ENCODE measurements around the gene CHD6. TPM values are rescaled to one million over a fixed set of nuclear protein-coding genes. Genes with fewer than 3 reads are reported as not detected.

The CHD6 gene
- total RNA-seq, 5 donors from 2014 or later (not counting 1 experiment from before 2014, with no cell fraction given) = 68.4 to 105 (median 74.9) TPM

GRCh38 chr20:41627001-41627495 is 8.9 kb upstream of the CHD6 start:
- Mint-ChIP-seq H3K9me3 (no peaks in the 10 kb centered on the region), H3K27ac (no peak overlapping the region), H3K4me1 (peaks cover 0 to 2% (median 0%) of the 10 kb centered on the region in 3 donors), H3K27me3 (peaks cover 0 to 2% of the 10 kb centered on the region in 2 donors), H3K36me3 (no peaks in the 10 kb centered on the region), H3K4me3 (no peak overlapping the region)
- ATAC-seq (replicated peaks in 1 of 4) (no peak), DNase-seq (no peak)
- WGBS (ENCODE audit: insufficient coverage) = no CpG with 5 or more reads among the region's 1 CpG
- H3K9me3 ChIP-seq = no peaks in the 10 kb centered on the region
- CTCF ChIA-PET = no interaction called here
- H3K4me1 ChIP-seq (ENCODE audit: control insufficient read depth in 1 of 2, extremely low read depth in 1 of 2, insufficient read depth in 2 of 2, low read length in 2 of 2) = no peaks in the 10 kb centered on the region
- H3K4me3 ChIP-seq (ENCODE audit: control insufficient read depth in 1 of 2, extremely low read depth in 1 of 2, low read length in 1 of 2) = no peak overlapping the region
- H3K27me3 ChIP-seq (replicated peaks in 1 of 2; ENCODE audit: control insufficient read depth in 2 of 2, extremely low read depth in 1 of 2, insufficient read depth in 2 of 2, low read length in 1 of 2) = peaks cover 0 to 3% of the 10 kb centered on the region in 2 experiments
- POLR2A ChIA-PET = no interaction called here
- H3K36me3 ChIP-seq (ENCODE audit: control insufficient read depth in 2 of 2, extremely low read depth in 1 of 2, insufficient read depth in 1 of 2, low read length in 1 of 2) = no peaks in the 10 kb centered on the region
- no peak overlapping the region for H3K27ac ChIP-seq (ENCODE audit: low read length)

DNA sequence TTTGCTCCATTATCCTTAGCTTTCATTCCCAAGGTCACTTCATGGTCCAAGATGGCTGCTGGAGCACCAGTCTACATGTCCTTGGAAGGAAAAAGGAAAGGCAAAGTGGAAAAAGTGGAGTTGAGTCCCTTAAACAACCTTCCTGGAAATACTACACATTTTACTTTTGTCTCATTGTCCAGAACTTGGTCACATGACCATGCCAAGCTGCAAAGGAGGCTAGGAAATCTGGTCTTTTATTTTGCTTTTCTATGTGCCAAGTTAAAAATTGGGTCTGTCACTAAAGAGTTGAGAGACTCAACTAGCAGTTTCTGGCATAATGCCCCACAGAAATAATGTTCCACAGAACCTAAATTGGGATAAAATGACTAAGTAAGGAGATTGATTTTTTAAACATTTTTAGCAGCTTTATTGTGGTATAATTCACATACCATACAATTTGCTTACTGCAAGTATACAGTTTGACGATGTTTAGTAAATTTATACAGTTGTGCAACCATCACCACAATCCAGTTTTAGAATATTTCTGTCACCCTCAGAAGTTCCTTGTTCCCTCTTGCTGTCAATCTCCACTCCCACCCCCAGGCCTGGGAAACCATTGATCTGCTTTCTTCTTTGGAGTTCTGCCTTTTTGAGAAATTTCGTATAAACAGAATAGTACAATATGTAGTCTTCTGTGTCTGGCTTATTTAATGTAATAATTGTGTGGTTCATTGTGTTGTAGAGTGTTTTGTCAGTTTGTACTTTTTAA is 5.6 kb upstream of the CHD6 start:
- Histone ChIP-seq H3K27me3 (replicated peaks in 1 of 2; ENCODE audit: control insufficient read depth in 2 of 2, extremely low read depth in 1 of 2, insufficient read depth in 2 of 2, low read length in 1 of 2) (no peaks in the 10 kb centered on the region), H3K9me3 (no peaks in the 10 kb centered on the region), H3K27ac (ENCODE audit: low read length) (no peak overlapping the region), H3K36me3 (ENCODE audit: control insufficient read depth in 2 of 2, extremely low read depth in 1 of 2, insufficient read depth in 1 of 2, low read length in 1 of 2) (no peaks in the 10 kb centered on the region), H3K4me3 (ENCODE audit: control insufficient read depth in 1 of 2, extremely low read depth in 1 of 2, low read length in 1 of 2) (no peak overlapping the region), H3K4me1 (ENCODE audit: control insufficient read depth in 1 of 2, extremely low read depth in 1 of 2, insufficient read depth in 2 of 2, low read length in 2 of 2) (peaks cover 0 to 5% of the 10 kb centered on the region in 2 experiments)
- no peak overlapping the region for H3K4me3 Mint-ChIP-seq
- DNase-seq (no peak), ATAC-seq (replicated peaks in 1 of 4) (no peak)
- H3K27me3 Mint-ChIP-seq = peaks cover 0 to 2% of the 10 kb centered on the region in 2 donors
- peaks cover 8 to 11% (median 10%) of the 10 kb centered on the region in 3 donors for H3K4me1 Mint-ChIP-seq
- H3K36me3 Mint-ChIP-seq = no peaks in the 10 kb centered on the region
- no peak overlapping the region for H3K27ac Mint-ChIP-seq
- CTCF ChIA-PET = no interaction called here
- H3K9me3 Mint-ChIP-seq = no peaks in the 10 kb centered on the region
- WGBS (ENCODE audit: insufficient coverage) = no CpG with 5 or more reads among the region's 2 CpGs
- POLR2A ChIA-PET = no interaction called here

DNA sequence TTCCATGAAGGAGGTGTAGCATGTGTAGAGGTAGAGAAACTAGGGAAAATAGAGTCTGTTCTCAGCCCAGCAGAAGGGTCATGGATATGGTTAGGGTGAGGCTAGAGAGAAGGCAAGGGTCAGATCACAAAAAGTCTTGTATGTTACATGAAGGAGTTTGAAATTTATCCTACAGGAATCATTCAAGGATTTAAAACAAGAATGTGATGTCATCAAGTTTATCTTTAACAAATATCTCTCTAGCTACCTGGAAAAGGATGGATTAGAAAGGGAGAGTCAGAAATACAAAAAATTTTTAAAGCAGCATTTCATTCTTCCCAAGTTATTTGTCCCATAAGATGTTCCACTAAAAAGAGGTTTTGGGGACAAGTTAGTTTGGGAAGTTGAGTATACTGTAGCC is 4.4 kb upstream of the CHD6 start:
- DNase-seq = no peak
- H3K27me3 Mint-ChIP-seq = no peaks in the 10 kb centered on the region
- H3K27ac Mint-ChIP-seq = no peak overlapping the region
- H3K27ac ChIP-seq (ENCODE audit: low read length) = no peak overlapping the region
- ChIA-PET CTCF (no interaction called here), POLR2A (no interaction called here)
- H3K36me3 ChIP-seq (ENCODE audit: control insufficient read depth in 2 of 2, extremely low read depth in 1 of 2, insufficient read depth in 1 of 2, low read length in 1 of 2) = no peaks in the 10 kb centered on the region
- H3K4me1 ChIP-seq (ENCODE audit: control insufficient read depth in 1 of 2, extremely low read depth in 1 of 2, insufficient read depth in 2 of 2, low read length in 2 of 2) = peaks cover 0 to 7% of the 10 kb centered on the region in 2 experiments
- no peaks in the 10 kb centered on the region for H3K27me3 ChIP-seq (replicated peaks in 1 of 2; ENCODE audit: control insufficient read depth in 2 of 2, extremely low read depth in 1 of 2, insufficient read depth in 2 of 2, low read length in 1 of 2)
- no peaks in the 10 kb centered on the region for H3K9me3 Mint-ChIP-seq
- no peaks in the 10 kb centered on the region for H3K9me3 ChIP-seq
- H3K4me3 Mint-ChIP-seq = no peak overlapping the region
- ATAC-seq (replicated peaks in 1 of 4) = no peak
- H3K4me1 Mint-ChIP-seq = peaks cover 8 to 12% (median 10%) of the 10 kb centered on the region in 3 donors
- H3K4me3 ChIP-seq (ENCODE audit: control insufficient read depth in 1 of 2, extremely low read depth in 1 of 2, low read length in 1 of 2) = no peak overlapping the region
- no peaks in the 10 kb centered on the region for H3K36me3 Mint-ChIP-seq

DNA sequence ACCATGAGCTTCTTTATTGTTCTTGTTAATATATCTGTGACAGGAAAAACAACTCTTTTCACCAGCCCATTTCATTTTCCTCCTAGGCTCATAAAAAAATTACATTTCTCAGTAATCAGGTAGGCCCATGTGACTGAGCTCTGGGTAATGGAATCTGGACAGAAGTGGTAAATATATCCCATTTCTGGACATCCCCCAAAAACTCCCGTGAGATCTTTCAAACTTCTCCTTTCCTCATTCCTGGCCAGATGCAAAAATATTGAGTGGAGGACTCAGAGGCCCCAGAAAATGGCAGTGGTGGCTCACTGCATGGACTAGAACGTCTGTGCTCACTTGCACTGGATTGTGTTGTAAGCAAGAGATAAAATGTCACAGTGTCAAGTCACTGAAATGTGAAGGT is 3.8 kb upstream of the CHD6 start:
- WGBS (ENCODE audit: insufficient coverage) = 62% methylated on average over 1 of the region's 2 CpGs
- no peak overlapping the region for H3K4me3 Mint-ChIP-seq
- H3K27ac Mint-ChIP-seq = no peak overlapping the region
- H3K27me3 ChIP-seq (replicated peaks in 1 of 2; ENCODE audit: control insufficient read depth in 2 of 2, extremely low read depth in 1 of 2, insufficient read depth in 2 of 2, low read length in 1 of 2) = no peaks in the 10 kb centered on the region
- peaks cover 14 to 17% (median 15%) of the 10 kb centered on the region in 3 donors for H3K4me1 Mint-ChIP-seq
- H3K4me1 ChIP-seq (ENCODE audit: control insufficient read depth in 1 of 2, extremely low read depth in 1 of 2, insufficient read depth in 2 of 2, low read length in 2 of 2) = peaks cover 4 to 12% of the 10 kb centered on the region in 2 experiments
- ChIA-PET CTCF (no interaction called here), POLR2A (interaction anchor here in 1 of 2 donors (0.6 kb wide), 1 partner anchor 307 kb away, joined by 3 read pairs; no protein-coding TSS in a partner anchor)
- DNase-seq (no peak), ATAC-seq (replicated peaks in 1 of 4) (no peak)
- H3K9me3 ChIP-seq = no peaks in the 10 kb centered on the region
- no peak overlapping the region for H3K4me3 ChIP-seq (ENCODE audit: control insufficient read depth in 1 of 2, extremely low read depth in 1 of 2, low read length in 1 of 2)
- H3K36me3 ChIP-seq (ENCODE audit: control insufficient read depth in 2 of 2, extremely low read depth in 1 of 2, insufficient read depth in 1 of 2, low read length in 1 of 2) = no peaks in the 10 kb centered on the region
- H3K27ac ChIP-seq (ENCODE audit: low read length) = no peak overlapping the region
- H3K36me3 Mint-ChIP-seq = no peaks in the 10 kb centered on the region
- H3K9me3 Mint-ChIP-seq = no peaks in the 10 kb centered on the region
- no peaks in the 10 kb centered on the region for H3K27me3 Mint-ChIP-seq

DNA sequence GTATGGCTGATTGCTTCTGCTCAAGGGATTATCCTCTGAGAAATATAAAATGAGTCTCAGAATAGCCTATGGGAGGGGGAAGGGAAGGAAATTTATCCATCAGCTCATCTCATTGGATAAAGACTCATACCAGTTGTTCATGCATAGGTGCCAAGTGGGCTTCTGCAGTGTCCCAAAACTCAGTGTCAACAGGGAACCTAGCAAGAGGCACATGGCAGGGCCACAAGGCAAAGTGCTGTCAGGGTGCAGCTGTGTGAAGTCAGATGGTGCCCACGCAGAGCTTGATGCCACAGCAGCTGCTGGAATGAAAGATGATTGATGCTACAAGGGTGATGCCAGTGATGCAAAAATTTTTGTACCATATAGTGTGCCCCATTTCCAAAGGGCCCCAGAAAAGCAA is 3.2 kb upstream of the CHD6 start:
- H3K4me3 ChIP-seq (ENCODE audit: control insufficient read depth in 1 of 2, extremely low read depth in 1 of 2, low read length in 1 of 2) = no peak overlapping the region
- Mint-ChIP-seq H3K36me3 (no peaks in the 10 kb centered on the region), H3K27me3 (no peaks in the 10 kb centered on the region), H3K9me3 (no peaks in the 10 kb centered on the region), H3K4me3 (no peak overlapping the region), H3K4me1 (peaks cover 20 to 22% (median 20%) of the 10 kb centered on the region in 3 donors), H3K27ac (no peak overlapping the region)
- no peaks in the 10 kb centered on the region for H3K27me3 ChIP-seq (replicated peaks in 1 of 2; ENCODE audit: control insufficient read depth in 2 of 2, extremely low read depth in 1 of 2, insufficient read depth in 2 of 2, low read length in 1 of 2)
- whole genome bisulfite sequencing (ENCODE audit: insufficient coverage) = 88% methylated on average over 1 of the region's 1 CpG
- H3K36me3 ChIP-seq (ENCODE audit: control insufficient read depth in 2 of 2, extremely low read depth in 1 of 2, insufficient read depth in 1 of 2, low read length in 1 of 2) = no peaks in the 10 kb centered on the region
- ChIA-PET POLR2A (interaction anchor here in 1 of 2 donors (0.6 kb wide), 1 partner anchor 307 kb away, joined by 3 read pairs; no protein-coding TSS in a partner anchor), CTCF (no interaction called here)
- no peak for DNase-seq
- no peak for ATAC-seq (replicated peaks in 1 of 4)
- H3K4me1 ChIP-seq (ENCODE audit: control insufficient read depth in 1 of 2, extremely low read depth in 1 of 2, insufficient read depth in 2 of 2, low read length in 2 of 2) = peaks cover 9 to 17% of the 10 kb centered on the region in 2 experiments
- no peaks in the 10 kb centered on the region for H3K9me3 ChIP-seq
- H3K27ac ChIP-seq (ENCODE audit: low read length) = no peak overlapping the region

DNA sequence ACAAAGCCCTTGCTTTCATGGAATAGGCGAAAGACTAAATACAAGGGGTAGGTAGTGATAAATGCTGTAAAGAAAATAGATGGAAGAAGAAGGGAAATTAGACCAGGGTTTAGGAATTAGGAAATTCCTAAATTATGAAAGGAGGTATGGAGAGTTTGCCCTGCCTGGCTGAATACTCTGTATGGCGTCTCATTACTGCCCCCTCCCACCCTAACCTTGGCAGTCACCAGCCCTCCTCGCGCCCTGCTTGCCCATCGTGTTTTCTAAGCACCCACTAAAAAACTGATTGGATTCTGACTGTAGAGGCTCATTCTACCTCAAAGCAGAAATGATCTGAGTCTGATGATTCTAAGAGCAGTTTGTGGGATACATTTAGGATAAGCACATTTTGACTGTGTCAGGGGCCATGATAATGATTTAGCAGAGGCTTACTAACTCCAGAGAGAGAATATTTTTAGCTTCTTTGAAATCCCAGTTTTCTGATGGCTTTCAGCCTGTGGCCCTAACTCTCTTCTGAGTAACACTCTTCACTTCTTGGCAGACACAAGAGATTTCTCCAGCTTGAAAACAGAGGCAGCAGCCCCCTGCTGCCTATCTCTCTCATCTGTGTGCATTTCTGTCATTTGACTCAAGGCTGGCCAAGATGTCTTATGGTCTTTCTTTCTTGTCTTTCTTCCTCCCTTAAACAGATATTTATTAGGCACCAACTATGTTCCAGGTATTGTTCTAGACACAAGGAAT is 1.4 kb upstream of the CHD6 start:
- ATAC-seq (replicated peaks in 1 of 4) = no peak
- ChIA-PET CTCF (interaction anchor here in 1 of 2 donors (2.6 kb wide), 1 partner anchor 74 kb away, joined by 15 read pairs; no protein-coding TSS in a partner anchor), POLR2A (no interaction called here)
- Histone ChIP-seq H3K27me3 (replicated peaks in 1 of 2; ENCODE audit: control insufficient read depth in 2 of 2, extremely low read depth in 1 of 2, insufficient read depth in 2 of 2, low read length in 1 of 2) (no peaks in the 10 kb centered on the region), H3K4me1 (ENCODE audit: control insufficient read depth in 1 of 2, extremely low read depth in 1 of 2, insufficient read depth in 2 of 2, low read length in 2 of 2) (peaks cover 17 to 20% of the 10 kb centered on the region in 2 experiments), H3K27ac (ENCODE audit: low read length) (peak overlapping the region; percentile 26), H3K4me3 (ENCODE audit: control insufficient read depth in 1 of 2, extremely low read depth in 1 of 2, low read length in 1 of 2) (peak overlapping the region in 1 of 2 donors; percentile 66), H3K9me3 (no peaks in the 10 kb centered on the region), H3K36me3 (ENCODE audit: control insufficient read depth in 2 of 2, extremely low read depth in 1 of 2, insufficient read depth in 1 of 2, low read length in 1 of 2) (no peaks in the 10 kb centered on the region)
- Mint-ChIP-seq H3K27ac (peak overlapping the region; percentile 69 to 85), H3K4me1 (peaks cover 38 to 41% (median 39%) of the 10 kb centered on the region in 3 donors), H3K36me3 (no peaks in the 10 kb centered on the region), H3K27me3 (no peaks in the 10 kb centered on the region), H3K4me3 (peak overlapping the region; percentile 75 to 92 (median 77)), H3K9me3 (no peaks in the 10 kb centered on the region)
- peak in 1 of 35 experiments; percentile 14 for DNase-seq
- 100% methylated on average over 1 of the region's 5 CpGs for WGBS (ENCODE audit: insufficient coverage)

All from T-cell (primary cell).